Panc1 (cell line): Measurements from ENCODE around the gene AFF2.

Experiments
- CTCF ChIP-seq: fragments of 450-650 bp; IDR thresholded peaks from 2 replicates; pipeline ENCODE4 v1.5.1; 2017; ENCODE audit warnings: mild to moderate bottlenecking
- POLR2AphosphoS5 ChIP-seq: IDR thresholded peaks from 2 replicates; pipeline ENCODE4 v1.6.1; 2012; ENCODE audit warnings: mild to moderate bottlenecking, low read depth, low read length, moderate library complexity
- REST ChIP-seq, 2 experiments: IDR thresholded peaks; 2 replicates each; pipeline ENCODE4 v1.6.1; 2011 to 2012; ENCODE audit warnings: low read depth in 2 of 2, control low read depth in 1 of 2, low read length in 1 of 2, mild to moderate bottlenecking in 1 of 2, moderate library complexity in 1 of 2; ENCODE audit not compliant: insufficient read depth in 1 of 2
- SIN3A ChIP-seq: IDR thresholded peaks from 2 replicates; pipeline ENCODE4 v1.6.1; 2012; ENCODE audit warnings: low read depth, mild to moderate bottlenecking, low read length, moderate library complexity, borderline replicate concordance; ENCODE audit not compliant: insufficient read depth

GRCh38 chrX:148903176-148903575 lies 402.8 kb downstream of the AFF2 start:
- TF ChIP-seq CTCF (no peak), POLR2AphosphoS5 (no peak), REST (IDR thresholded peaks at IDR 0.05; ENCODE audit: insufficient read depth in 1 of 2, low read depth in 2 of 2, low read length in 1 of 2) (no peak), SIN3A (no peak)
